Spleen (tissue), 11 donors: ENCODE data around the gene CYP19A1. TPM values are rescaled to one million over a fixed set of nuclear protein-coding genes. Genes with fewer than 3 reads are reported as not detected.

ENCODE experiments used
- DNase-seq: peaks from one replicate; pipeline ENCODE4 v3.0.0-alpha.2; 2020
- H3K27ac ChIP-seq, 8 donors: fragments of 200-600 bp; sonication (generic) in 7 of 8; 1 replicate in 4 of 8; 2 replicates in 4 of 8; pipeline versions ENCODE4 v1.5.0 to v1.8.0; 2016 to 2021; ENCODE audit warnings: inconsistent platforms in 4 of 8, mild to moderate bottlenecking in 4 of 8, moderate library complexity in 1 of 8
- H3K27me3 ChIP-seq, 7 donors: fragments of 200-600 bp; sonication (generic) in 6 of 7; replicated peaks in 1 of 7; 1 replicate in 4 of 7; 2 replicates in 3 of 7; pipeline versions ENCODE4 v1.5.0 to v1.8.0; 2016 to 2021; ENCODE audit warnings: inconsistent platforms in 3 of 7, mild to moderate bottlenecking in 1 of 7
- H3K36me3 ChIP-seq, 6 donors: fragments of 200-600 bp; sonication (generic) in 5 of 6; 1 replicate in 4 of 6; 2 replicates in 2 of 6; pipeline versions ENCODE4 v1.5.0 to v1.8.0; 2016 to 2021; ENCODE audit warnings: inconsistent platforms in 2 of 6
- H3K4me1 ChIP-seq, 6 donors: fragments of 200-600 bp; sonication (generic) in 5 of 6; 1 replicate in 3 of 6; 2 replicates in 3 of 6; pipeline versions ENCODE4 v1.5.0 to v1.8.0; 2016 to 2021; ENCODE audit warnings: inconsistent platforms in 3 of 6
- H3K4me3 ChIP-seq, 8 donors: fragments of 200-600 bp; sonication (generic) in 7 of 8; 1 replicate in 4 of 8; 2 replicates in 4 of 8; pipeline versions ENCODE4 v1.5.0 to v1.8.0; 2016 to 2021; ENCODE audit warnings: inconsistent platforms in 4 of 8, mild to moderate bottlenecking in 4 of 8, moderate library complexity in 2 of 8
- H3K9me3 ChIP-seq, 8 donors: fragments of 200-600 bp; sonication (generic) in 7 of 8; 1 replicate in 4 of 8; 2 replicates in 4 of 8; pipeline versions ENCODE4 v1.5.0 to v1.8.0; 2016 to 2021; ENCODE audit warnings: inconsistent platforms in 4 of 8
- POLR2A ChIP-seq, 3 donors: fragments of 450-650 bp; IDR thresholded peaks; one replicate each; pipeline ENCODE4 v1.5.1; 2017; ENCODE audit warnings: antibody characterized with exemption in 3 of 3, mild to moderate bottlenecking in 1 of 3
- POLR2AphosphoS5 ChIP-seq, 3 donors: sonication (generic); formaldehyde crosslinking; IDR thresholded peaks; one replicate each; pipeline ENCODE4 v1.5.1; 2017; ENCODE audit warnings: antibody characterized with exemption in 3 of 3
- WGBS, 5 donors: extraction: QIAGEN DNeasy Blood & Tissue Kit in 3 of 5; methylation state at CpG; one replicate each; pipeline versions ENCODE4 v1.1.5 to v1.1.7; 2013 to 2018; 5-methylcytosine and 5-hydroxymethylcytosine counted together
- intact Hi-C: fragments of 100-400 bp; cut with DNase I; formaldehyde crosslinking; loops from one replicate; pipeline ENCODE4 v1.15.0; 2023; ENCODE audit warnings: low total_unique reads
- polyA plus RNA-seq, 3 donors: library from polyadenylated mRNA; stranded (reverse); fragments of 200-250 nt; gene quantifications; one replicate each; pipeline ENCODE4 v1.2.1, GENCODE V29; 2013
- total RNA-seq, 7 donors: library from RNA; depleted of rRNA in 3 of 7; stranded (reverse); fragments of >200 nt in 3 of 7; fragmentation: NEBNext Ultra II Directional in 4 of 7; extraction: Animal tissue kit (Norgen Biotek cat#: 25700) in 4 of 7; gene quantifications; one replicate each; pipeline versions ENCODE4 v1.1.0 to v1.2.1, GENCODE V29; 2016 to 2021
- TF ChIP-seq, protein P1 (sequence below), 11 experiments: fragments of 200-600 bp in 7 of 11; fragments of 450-650 bp in 4 of 11; sonication (generic) in 4 of 11; IDR thresholded peaks in 8 of 11; conservative IDR thresholded peaks in 3 of 11; 1 replicate in 7 of 11; 2 replicates in 4 of 11; pipeline versions ENCODE4 v1.4.0 to v1.8.0; 2016 to 2021; ENCODE audit warnings: antibody characterized with exemption in 11 of 11, inconsistent platforms in 4 of 11, mild to moderate bottlenecking in 1 of 11
- donor health status: healthy with polysubstance abuse.
- donor health status: DM: no; HTN: no; CAD: no; lungs with moderate emphysema.
- donor health status: DM: no; HTN: no; CAD: no.
- donor health status: Bipolar disorder and iron deficiency.
- donor health status: healthy.
- donor health status: DM: no; HTN: no; CAD: no.
- donor health status: DM: yes; HTN: yes; CAD: no.

Gene CYP19A1
- total and polyA plus RNA-seq, 10 donors: 0.13 to 5.6 (median 0.96) TPM; not detected in 1

DNA sequence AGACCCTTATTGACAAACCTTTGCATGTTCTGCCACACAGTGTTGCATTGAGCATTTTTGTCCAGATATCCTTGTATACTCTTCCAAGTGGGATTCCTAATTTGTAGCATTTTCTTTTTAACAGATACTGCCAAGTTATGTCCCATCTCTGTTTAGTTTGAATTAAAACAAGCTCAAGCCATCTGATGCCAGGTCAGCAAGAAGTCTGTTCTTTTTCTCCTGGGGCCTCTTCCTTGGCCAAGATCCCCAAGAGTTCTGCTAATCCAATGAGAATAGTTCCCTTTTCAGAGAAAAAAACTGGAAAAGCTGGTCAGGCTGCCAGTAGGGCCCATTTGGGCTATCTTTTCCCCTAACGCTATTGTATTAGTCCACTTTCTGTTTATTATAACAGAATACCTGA is 32.9 kb upstream of the CYP19A1 start:
- H3K27ac ChIP-seq: no peak overlapping the region
- WGBS, 5 donors: 78 to 99% (median 95%) methylated on average over 1 of the region's 1 CpG
- H3K4me3 ChIP-seq: no peak overlapping the region
- DNase-seq: no peak
- H3K27me3 ChIP-seq: no peaks in the 10 kb centered on the region
- peaks cover 0 to 7% (median 0%) of the 10 kb centered on the region in 6 donors for H3K4me1 ChIP-seq
- no peaks in the 10 kb centered on the region for H3K36me3 ChIP-seq
- TF ChIP-seq, protein P1, sequence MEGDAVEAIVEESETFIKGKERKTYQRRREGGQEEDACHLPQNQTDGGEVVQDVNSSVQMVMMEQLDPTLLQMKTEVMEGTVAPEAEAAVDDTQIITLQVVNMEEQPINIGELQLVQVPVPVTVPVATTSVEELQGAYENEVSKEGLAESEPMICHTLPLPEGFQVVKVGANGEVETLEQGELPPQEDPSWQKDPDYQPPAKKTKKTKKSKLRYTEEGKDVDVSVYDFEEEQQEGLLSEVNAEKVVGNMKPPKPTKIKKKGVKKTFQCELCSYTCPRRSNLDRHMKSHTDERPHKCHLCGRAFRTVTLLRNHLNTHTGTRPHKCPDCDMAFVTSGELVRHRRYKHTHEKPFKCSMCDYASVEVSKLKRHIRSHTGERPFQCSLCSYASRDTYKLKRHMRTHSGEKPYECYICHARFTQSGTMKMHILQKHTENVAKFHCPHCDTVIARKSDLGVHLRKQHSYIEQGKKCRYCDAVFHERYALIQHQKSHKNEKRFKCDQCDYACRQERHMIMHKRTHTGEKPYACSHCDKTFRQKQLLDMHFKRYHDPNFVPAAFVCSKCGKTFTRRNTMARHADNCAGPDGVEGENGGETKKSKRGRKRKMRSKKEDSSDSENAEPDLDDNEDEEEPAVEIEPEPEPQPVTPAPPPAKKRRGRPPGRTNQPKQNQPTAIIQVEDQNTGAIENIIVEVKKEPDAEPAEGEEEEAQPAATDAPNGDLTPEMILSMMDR (IDR thresholded peaks at IDR 0.05 in 8 of 11, conservative IDR thresholded peaks at IDR 0.05 in 3 of 11): no peak
- TF ChIP-seq POLR2AphosphoS5 (IDR thresholded peaks at IDR 0.05): no peak
- TF ChIP-seq POLR2A (IDR thresholded peaks at IDR 0.05): no peak
- H3K9me3 ChIP-seq: no peaks in the 10 kb centered on the region
- intact Hi-C loops: no loop called here

DNA sequence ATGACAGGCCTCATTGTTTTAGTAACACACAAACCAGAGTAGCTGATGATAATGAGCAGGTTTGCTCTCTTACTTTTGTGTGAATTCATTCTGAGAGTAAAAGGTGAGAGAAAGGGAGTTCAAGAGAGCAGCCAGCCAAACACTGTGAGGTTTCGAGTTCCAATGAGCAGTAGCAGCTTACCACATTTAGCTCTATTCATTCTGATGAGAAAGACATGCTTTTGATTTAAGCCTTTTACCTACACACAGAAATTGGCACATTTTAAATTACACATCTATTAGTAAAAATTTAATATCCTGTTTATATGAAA is 31.0 kb upstream of the CYP19A1 start:
- H3K4me1 ChIP-seq: peaks cover 0 to 7% (median 0%) of the 10 kb centered on the region in 6 donors
- TF ChIP-seq, protein P1 (IDR thresholded peaks at IDR 0.05 in 8 of 11, conservative IDR thresholded peaks at IDR 0.05 in 3 of 11): no peak
- TF ChIP-seq POLR2A (IDR thresholded peaks at IDR 0.05) (no peak), POLR2AphosphoS5 (IDR thresholded peaks at IDR 0.05) (no peak)
- no peaks in the 10 kb centered on the region for H3K9me3 ChIP-seq
- H3K27ac ChIP-seq: no peak overlapping the region
- intact Hi-C loops: no loop called here
- H3K36me3 ChIP-seq: no peaks in the 10 kb centered on the region
- DNase-seq: no peak
- H3K27me3 ChIP-seq: peaks cover 0 to 9% (median 0%) of the 10 kb centered on the region in 7 donors
- WGBS, 5 donors: 77 to 94% (median 88%) methylated on average over 1 of the region's 1 CpG
- H3K4me3 ChIP-seq: no peak overlapping the region

DNA sequence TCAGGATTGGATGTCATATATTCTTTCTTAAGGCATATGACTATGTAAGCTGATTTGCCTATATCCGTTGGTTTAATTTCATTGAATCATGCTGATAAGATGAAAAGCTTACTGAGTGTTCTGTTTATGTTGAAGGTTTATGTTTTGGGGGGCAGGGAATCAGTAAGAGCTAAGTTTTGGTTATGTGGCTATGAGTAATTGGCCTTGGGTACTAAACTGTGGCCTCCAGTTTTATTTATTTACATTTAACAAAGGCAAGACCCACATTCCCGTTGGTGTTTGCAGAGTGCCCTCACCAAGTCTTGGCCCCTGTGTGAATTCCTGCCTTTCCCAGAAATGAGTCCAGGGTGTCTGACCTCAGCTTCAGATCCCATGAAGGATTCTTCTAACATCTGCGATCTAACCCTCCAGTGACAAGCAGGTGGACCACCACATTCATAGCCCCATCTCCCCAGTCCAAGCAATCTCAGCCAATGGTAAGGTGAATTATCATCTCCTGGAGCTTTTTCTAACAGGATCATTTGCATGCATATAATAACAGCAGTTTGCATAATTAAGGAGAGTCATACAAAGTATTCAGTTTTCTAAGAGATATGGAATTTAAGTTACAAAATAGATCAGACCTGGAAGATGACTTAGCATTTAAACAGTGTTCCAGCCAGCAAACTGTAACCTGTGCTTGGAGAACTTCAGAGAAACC is 30.5 kb upstream of the CYP19A1 start:
- intact Hi-C loops: no loop called here

DNA sequence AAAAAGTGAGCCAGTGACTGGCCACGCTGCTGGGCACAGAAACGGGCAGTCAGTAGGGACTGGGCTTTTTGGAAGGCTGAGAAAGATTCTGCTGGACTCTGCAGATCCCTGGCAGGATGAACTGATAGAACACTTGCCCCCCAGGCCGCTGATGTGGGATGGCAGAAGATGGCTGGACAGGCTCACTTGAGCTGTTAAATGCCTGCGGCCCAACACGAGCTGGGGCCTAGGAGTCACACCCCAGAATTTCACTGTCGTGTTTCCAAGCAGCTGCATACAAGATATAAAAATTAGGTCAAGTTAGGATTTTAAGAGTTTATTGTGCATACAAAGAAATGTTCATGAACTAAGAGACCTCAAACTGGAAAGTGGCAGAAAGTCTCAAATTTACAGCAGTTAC is 29.9 kb upstream of the CYP19A1 start:
- no peak for DNase-seq
- Histone ChIP-seq H3K4me3 (no peak overlapping the region), H3K27me3 (peaks cover 0 to 9% (median 0%) of the 10 kb centered on the region in 7 donors), H3K27ac (no peak overlapping the region), H3K9me3 (no peaks in the 10 kb centered on the region), H3K4me1 (peaks cover 0 to 7% (median 0%) of the 10 kb centered on the region in 6 donors), H3K36me3 (no peaks in the 10 kb centered on the region)
- WGBS, 5 donors: 76 to 88% (median 82%) methylated on average over 6 of the region's 6 CpGs
- TF ChIP-seq POLR2A (IDR thresholded peaks at IDR 0.05) (no peak), POLR2AphosphoS5 (IDR thresholded peaks at IDR 0.05) (no peak)
- TF ChIP-seq, protein P1 (IDR thresholded peaks at IDR 0.05 in 8 of 11, conservative IDR thresholded peaks at IDR 0.05 in 3 of 11): no peak
- intact Hi-C loops: no loop called here

More for the DNA sequence above, 30.5 kb upstream of the CYP19A1 start:
- WGBS, 5 donors: 74 to 86% (median 82%) methylated on average over 3 of the region's 3 CpGs
- Histone ChIP-seq H3K27ac (no peak overlapping the region), H3K4me1 (peaks cover 0 to 7% (median 0%) of the 10 kb centered on the region in 6 donors), H3K27me3 (peaks cover 0 to 9% (median 0%) of the 10 kb centered on the region in 7 donors), H3K9me3 (no peaks in the 10 kb centered on the region), H3K4me3 (no peak overlapping the region), H3K36me3 (no peaks in the 10 kb centered on the region)
- DNase-seq: no peak
- TF ChIP-seq POLR2AphosphoS5 (IDR thresholded peaks at IDR 0.05): no peak
- no peak for TF ChIP-seq POLR2A (IDR thresholded peaks at IDR 0.05)
- TF ChIP-seq, protein P1 (IDR thresholded peaks at IDR 0.05 in 8 of 11, conservative IDR thresholded peaks at IDR 0.05 in 3 of 11): no peak
